ENCODE data around the gene NID1.
"Not testable (repeated sequence)": the region's sequence is repeated elsewhere in the genome, so short reads cannot be mapped to it uniquely, and the experiment has no call there.

NID1 gene

DNA sequence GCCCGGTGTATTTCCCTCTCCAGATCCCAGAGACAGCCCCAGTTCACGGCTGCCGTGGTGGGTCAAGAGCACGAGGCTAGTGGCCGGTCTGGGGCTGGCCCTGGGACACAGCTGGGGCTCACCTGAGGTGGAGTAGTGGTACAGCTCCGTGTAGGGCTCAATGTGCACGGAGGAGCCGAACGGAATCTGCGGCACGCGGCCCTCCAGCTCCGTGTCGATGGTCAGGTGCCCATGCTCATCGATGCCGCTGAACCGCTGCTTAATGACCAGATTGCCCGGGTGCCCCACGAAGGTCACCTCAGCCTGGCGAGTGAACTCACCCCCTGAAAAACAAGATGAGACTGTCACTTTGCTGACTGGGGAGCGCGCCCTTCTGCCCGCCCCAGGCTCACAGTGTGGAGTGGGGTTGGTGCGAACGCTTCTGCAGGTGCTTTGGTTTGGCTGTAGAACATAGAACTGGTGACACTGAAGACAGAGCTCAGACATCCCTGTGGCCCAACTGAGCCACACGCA lies 35.4 kb downstream of the NID1 start:
- no peak for DNase-seq

- DNase-seq: no peak
Measured at GRCh38 chr1:236027104-236027503, 37.8 kb downstream of the NID1 start.

DNA sequence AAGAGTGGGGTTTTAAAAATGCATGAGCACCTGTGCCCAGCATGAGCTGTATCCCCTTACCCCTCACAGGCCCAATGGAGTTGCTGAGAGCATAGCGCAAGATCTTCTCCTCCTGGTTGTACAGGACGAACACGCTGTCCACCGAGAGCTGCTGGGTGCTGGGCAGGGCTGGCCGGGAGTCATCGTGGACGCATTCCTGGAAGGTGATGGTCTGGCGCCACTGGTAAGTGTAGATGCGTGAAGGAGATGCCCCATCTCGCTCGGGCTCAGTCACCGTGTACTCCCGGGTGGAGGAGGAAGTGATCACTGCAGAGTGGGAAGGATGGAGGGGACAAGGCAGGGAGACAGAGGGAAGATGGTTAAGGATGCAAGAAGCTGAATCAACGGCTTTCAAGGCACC lies 39.1 kb downstream of the NID1 start:
- DNase-seq: no peak

DNA sequence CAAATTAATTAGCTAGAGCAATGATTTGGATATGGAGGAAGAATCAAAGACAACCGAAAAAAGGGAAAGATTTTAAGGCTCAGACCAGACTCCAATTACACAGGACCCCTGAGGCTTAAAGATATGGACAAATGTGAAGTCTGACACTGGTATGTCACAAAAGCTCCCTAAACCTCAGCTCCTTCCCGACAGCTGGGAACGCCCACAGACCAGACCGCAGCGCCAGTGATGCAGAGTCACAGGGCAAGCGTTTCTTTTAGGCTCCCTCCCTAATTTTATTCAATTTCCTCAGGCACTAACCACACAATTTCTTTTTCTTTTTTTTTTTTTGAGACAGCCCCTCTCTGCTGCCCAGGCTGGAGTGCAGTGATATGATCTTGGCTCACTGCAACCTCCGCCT lies 40.2 kb downstream of the NID1 start:
- DNase-seq: no peak

- DNase-seq: no peak
Measured at GRCh38 chr1:236023926-236024565, 40.8 kb downstream of the NID1 start.

GRCh38 chr1:236021424-236022135 lies 43.3 kb downstream of the NID1 start:
- no peak for DNase-seq

DNA sequence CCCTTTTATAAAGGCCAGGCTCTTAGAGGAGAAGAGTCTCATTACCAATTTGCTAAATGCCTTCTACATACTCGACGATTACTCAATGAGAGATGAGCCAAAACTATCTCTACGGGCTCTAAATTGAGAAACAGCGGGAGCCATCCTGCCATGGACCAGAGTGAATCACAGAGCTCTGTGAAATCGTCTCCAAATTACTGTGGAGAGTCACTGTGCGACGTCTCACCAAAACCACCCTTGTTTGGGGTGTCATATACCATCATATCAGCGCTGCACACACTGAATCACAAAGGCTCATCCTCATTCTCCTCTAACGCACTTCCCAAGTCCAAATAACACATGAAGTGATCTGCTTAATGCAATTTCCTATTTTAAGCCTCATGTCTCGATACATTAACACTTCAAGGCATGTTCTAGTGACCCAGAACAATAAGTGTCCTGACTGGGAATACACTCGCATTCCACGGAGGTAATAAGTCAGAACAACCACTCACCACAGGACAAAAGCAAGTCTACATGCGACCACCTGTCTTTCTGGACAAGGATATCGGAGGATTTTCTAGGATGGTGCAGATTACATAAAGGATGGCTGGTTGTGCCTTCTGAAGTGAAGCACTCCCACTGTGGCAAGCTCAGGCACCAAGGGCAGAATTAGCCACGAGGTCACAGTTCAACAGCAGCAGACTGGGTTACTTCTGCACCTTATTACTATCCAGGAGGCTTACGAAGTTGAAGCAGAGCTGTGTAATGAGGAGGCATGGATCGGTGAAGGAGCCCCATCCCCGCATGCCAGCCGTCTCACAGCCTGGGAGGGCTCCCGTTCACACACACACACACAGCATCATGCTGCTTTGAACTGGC lies 44.3 kb downstream of the NID1 start:
- DNase-seq: no peak

- DNase-seq: no peak
Measured at GRCh38 chr1:236018885-236019453, 45.9 kb downstream of the NID1 start.

GRCh38 chr1:236016782-236017400 lies 48.0 kb downstream of the NID1 start:
- peak in 10 of 56 donors; percentile 7 to 56 (median 16) for DNase-seq

- DNase-seq: no peak
Measured at GRCh38 chr1:236016083-236016482, 48.8 kb downstream of the NID1 start.

- no peak for DNase-seq
Measured at GRCh38 chr1:236015539-236015938, 49.4 kb downstream of the NID1 start.

DNA sequence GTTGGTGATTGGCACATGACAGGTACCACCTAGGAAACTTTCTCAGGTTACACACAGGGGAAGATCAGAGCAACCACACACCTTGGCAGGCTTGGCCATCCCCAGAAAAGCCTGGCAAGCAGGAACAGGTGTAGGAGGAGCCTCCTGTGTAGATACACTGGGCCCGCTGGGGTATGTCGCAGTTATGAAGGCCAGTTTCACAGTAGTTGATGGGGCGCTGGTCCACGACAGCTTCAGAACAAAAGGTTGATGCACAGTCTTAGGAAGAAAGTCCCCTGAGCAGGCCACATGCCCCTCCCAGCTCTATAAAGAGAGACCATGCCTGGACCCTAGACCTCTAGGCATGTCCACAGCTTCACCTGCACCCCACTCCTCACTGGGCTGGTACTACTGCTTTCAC lies 51.6 kb downstream of the NID1 start:
- DNase-seq: no peak

GRCh38 chr1:236011641-236012040 lies 53.2 kb downstream of the NID1 start:
- DNase-seq: no peak

DNA sequence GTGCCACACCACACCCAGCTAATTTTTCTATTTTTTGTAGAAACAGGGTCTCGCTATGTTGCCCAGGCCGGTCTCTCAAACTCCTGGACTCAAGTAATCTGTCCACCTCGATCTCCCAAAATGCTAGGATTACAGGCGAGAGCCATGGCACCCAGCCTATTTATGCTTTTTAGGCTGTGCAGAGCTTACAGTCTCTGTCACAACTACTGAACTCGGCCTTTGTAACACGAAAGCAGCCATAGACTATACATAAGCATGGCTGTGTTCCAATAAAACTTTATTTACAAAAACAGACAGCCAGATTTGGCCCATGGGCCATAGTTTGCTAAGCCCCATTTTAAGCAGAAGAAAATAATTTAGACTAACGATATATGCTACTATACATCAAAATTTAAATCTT lies 54.4 kb downstream of the NID1 start:
- DNase-seq: no peak

DNA sequence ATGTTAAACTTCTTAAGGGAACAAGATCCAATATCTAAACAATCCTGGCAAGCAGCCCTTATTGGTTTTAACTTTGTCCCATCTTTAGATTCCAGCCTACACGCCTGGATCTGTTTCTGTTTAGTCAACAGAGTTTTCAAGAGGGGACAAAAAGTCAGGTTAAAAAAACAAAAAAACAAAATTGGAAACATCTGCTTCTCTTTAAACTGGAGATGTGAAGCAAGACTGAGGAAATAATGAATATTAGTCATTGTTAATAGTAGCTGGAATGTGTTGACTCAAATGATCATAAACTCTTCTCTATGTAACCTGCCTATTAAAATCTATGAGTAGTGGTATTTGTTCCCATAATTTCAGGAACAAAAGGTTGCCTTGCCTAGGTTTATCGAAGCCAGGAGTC lies 55.0 kb downstream of the NID1 start:
- no peak for DNase-seq

DNA sequence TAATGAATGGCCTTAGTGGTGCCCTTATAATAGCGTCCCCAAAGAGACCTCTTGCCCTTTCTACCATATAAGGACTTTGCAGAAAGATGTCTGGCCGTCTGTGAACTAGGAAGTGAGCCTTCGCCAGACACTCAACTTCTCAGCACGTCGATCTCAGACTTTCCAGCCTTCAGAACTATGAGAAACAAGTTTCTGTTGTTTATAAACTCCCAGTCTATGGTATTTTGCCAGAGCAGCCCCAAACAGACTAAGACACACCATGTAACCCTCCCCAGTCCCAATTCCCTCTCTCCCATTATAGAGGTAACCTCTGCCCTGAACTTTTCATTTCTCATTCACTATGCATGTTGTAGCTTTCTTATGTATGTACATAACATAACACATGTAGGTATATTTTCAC lies 55.7 kb downstream of the NID1 start:
- no peak for DNase-seq

DNA sequence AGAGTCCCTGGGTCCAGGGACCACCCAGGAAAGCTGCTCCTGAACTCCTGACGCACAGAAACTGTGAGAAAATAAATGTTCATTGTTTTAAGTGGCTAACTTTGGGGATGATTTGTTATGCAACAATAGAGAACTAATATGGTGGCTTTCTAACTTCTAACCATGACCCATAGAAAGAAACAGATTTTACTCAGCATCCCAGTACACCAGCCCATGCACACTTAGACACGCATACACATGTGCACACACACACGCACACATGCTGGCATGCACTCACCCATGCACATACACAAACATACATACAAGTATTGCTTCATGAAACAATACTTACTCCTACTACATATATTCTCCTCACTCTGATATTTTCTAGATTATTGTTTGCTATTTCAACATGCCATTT lies 57.1 kb downstream of the NID1 start:
- no peak for DNase-seq

DNA sequence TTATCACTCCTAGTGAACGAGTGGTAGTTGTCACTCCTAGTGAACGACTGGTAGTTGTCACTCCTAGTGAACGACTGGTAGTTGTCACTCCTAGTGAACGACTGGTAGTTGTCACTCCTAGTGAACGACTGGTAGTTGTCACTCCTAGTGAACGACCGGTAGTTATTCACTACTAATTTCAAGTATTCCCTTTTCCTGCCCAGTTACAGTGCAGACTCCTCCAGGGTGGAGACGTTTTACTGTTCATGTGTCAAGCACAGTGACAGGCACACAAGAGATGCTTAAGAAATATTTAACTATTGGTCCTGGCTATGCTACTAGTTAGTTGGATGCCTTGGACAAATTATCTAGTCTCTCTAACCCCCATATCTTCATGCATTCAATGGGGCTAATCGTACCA lies 61.8 kb downstream of the NID1 start:
- DNase-seq: not testable (repeated sequence)

DNA sequence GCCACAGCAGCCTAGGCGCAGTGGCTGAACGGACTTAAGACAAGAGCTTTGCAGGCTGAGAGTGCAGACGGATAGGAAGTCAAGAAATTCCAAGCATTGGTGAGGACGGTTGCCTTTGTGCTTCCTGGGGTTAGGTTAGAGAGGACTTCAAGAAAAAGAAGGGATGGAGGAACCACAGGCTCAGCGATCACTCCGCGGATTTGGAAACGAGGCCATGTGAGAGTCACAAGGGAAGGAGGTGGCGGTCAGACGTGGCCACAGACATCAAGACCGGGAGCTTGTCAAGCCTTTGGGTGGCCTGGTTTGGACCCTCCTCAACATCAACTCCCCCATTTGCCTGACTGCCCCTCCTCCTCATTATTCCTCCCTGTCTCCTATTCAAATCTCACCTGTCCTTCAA lies 62.3 kb downstream of the NID1 start:
- DNase-seq: no peak

- no peak for DNase-seq
Measured at GRCh38 chr1:236002025-236002390, 62.9 kb downstream of the NID1 start.

GRCh38 chr1:236000781-236001180 lies 64.1 kb downstream of the NID1 start:
- DNase-seq: no peak
